GM12878 (cell line): ENCODE results near the gene CAPZB. TPM values are rescaled to one million over a fixed set of nuclear protein-coding genes. Genes with fewer than 3 reads are reported as not detected.

Experiments
- ATAC-seq: fragments of 200-7000 bp; cut with Tn5 transposase; 3 replicates; pipeline ENCODE4 v1.9.1; 2020; ENCODE audit warnings: mild to moderate bottlenecking, moderate library complexity
- BruUV-seq: library from RNA; stranded (reverse); fragments of 400-500 nt; replicated peaks from 2 replicates; lab custom pipeline; 2021; lab: Mats Ljungman, UMichigan
- CTCF ChIA-PET: fragments of 300-600 bp; sonication (Branson Sonifier 250); formaldehyde crosslinking; extraction: SDS; loops from one replicate; lab custom pipeline; 2021; ENCODE audit warnings: inconsistent platforms; lab: Yijun Ruan, JAX
- POLR2A ChIA-PET: fragments of 350-600 bp; formaldehyde crosslinking; extraction: SDS; loops from one replicate; lab custom pipeline; 2021; ENCODE audit warnings: inconsistent platforms; lab: Charles Lee
- RAD21 ChIA-PET: fragments of 300-600 bp; sonication (Branson Sonifier 250); formaldehyde crosslinking; loops from one replicate; lab custom pipeline; 2023; ENCODE audit warnings: antibody characterized with exemption; ENCODE audit not compliant: unreplicated experiment; lab: Charles Lee
- SMC1A ChIA-PET: fragments of 300-600 bp; sonication (Branson Sonifier 250); formaldehyde crosslinking; loops from one replicate; lab custom pipeline; 2023; ENCODE audit not compliant: unreplicated experiment, uncharacterized antibody; lab: Charles Lee
- DNase-seq: peaks from one replicate; pipeline ENCODE4 v3.0.0-alpha.2; 2011; ENCODE audit warnings: low read depth, low spot score
- FAIRE-seq: peaks from 3 replicates; lab custom pipeline; 2011; peaks lifted over from hg19 to GRCh38; lab: Jason Lieb, UNC
- H2AFZ ChIP-seq: 2 replicates; pipeline ENCODE4 v1.6.0; 2011; ENCODE audit warnings: low read depth, low read length, control low read depth; ENCODE audit not compliant: control insufficient read depth
- H3K27ac ChIP-seq: 2 replicates; pipeline ENCODE4 v1.5.1; 2011; ENCODE audit warnings: control low read depth; ENCODE audit not compliant: control insufficient read depth, insufficient read depth
- H3K27me3 ChIP-seq, 2 experiments: replicated peaks in 1 of 2; 2 replicates each; pipeline versions ENCODE4 v1.6.0 to v1.6.1; 2011; ENCODE audit warnings: low read length in 1 of 2; ENCODE audit not compliant: control insufficient read depth in 2 of 2, insufficient read depth in 2 of 2
- H3K36me3 ChIP-seq, 2 experiments: 2 replicates each; pipeline ENCODE4 v1.5.1; 2011; ENCODE audit warnings: low read length in 1 of 2; ENCODE audit not compliant: control insufficient read depth in 2 of 2, insufficient read depth in 2 of 2
- H3K4me1 ChIP-seq: 2 replicates; pipeline ENCODE4 v1.6.1; 2011; ENCODE audit warnings: mild to moderate bottlenecking, low read length, moderate library complexity, mixed read lengths; ENCODE audit not compliant: control insufficient read depth, insufficient read depth
- H3K4me2 ChIP-seq: 2 replicates; pipeline ENCODE4 v1.6.0; 2011; ENCODE audit warnings: control low read depth; ENCODE audit not compliant: control insufficient read depth, insufficient read depth
- H3K4me3 ChIP-seq: fragments of 200-600 bp; sonication (generic); 2 replicates; pipeline ENCODE4 v1.5.1; 2016
- H3K79me2 ChIP-seq: 2 replicates; pipeline ENCODE4 v1.6.0; 2011; ENCODE audit warnings: low read length; ENCODE audit not compliant: control insufficient read depth, insufficient read depth
- H3K9ac ChIP-seq: 2 replicates; pipeline ENCODE4 v1.8.0; 2011; ENCODE audit warnings: low read length, control low read depth, mixed read lengths; ENCODE audit not compliant: control insufficient read depth, insufficient read depth
- H3K9me3 ChIP-seq: replicated peaks from 3 replicates; pipeline ENCODE4 v1.5.1; 2011; ENCODE audit warnings: mild to moderate bottlenecking, low read length; ENCODE audit not compliant: control insufficient read depth, insufficient read depth
- H4K20me1 ChIP-seq: 2 replicates; pipeline ENCODE4 v1.6.0; 2011; ENCODE audit not compliant: control insufficient read depth, insufficient read depth
- ASH2L ChIP-seq: fragments of 300-600, 200-600 bp; sonication (generic); IDR thresholded peaks from 2 replicates; pipeline ENCODE4 v1.6.1; 2017; ENCODE audit warnings: low read depth, mild to moderate bottlenecking, borderline replicate concordance
- CBFB ChIP-seq: IDR thresholded peaks from 2 replicates; pipeline ENCODE4 v1.6.1; 2016; ENCODE audit warnings: antibody characterized with exemption, low read depth
- LARP7 ChIP-seq: fragments of 450-650 bp; IDR thresholded peaks from 2 replicates; pipeline ENCODE4 v1.6.1; 2017; ENCODE audit warnings: mild to moderate bottlenecking
- MEF2A ChIP-seq: IDR thresholded peaks from 2 replicates; pipeline ENCODE4 v1.6.1; 2011; ENCODE audit warnings: low read depth, mild to moderate bottlenecking, low read length, moderate library complexity; ENCODE audit not compliant: insufficient read depth
- POLR2A ChIP-seq: IDR thresholded peaks from 2 replicates; pipeline ENCODE4 v1.6.1; 2011; ENCODE audit warnings: low read depth, mild to moderate bottlenecking, low read length
- SMC3 ChIP-seq: IDR thresholded peaks from 2 replicates; pipeline ENCODE4 v1.6.1; 2011; ENCODE audit warnings: low read length, improper control_type of control experiment, borderline replicate concordance
- SUZ12 ChIP-seq: fragments of 200-600 bp; sonication (generic); IDR thresholded peaks from one replicate; pipeline ENCODE4 v1.6.1; 2018; ENCODE audit warnings: antibody characterized with exemption, mild to moderate bottlenecking; ENCODE audit not compliant: unreplicated experiment
- TCF12 ChIP-seq: IDR thresholded peaks from 2 replicates; pipeline ENCODE4 v1.6.1; 2011; ENCODE audit warnings: low read depth, mild to moderate bottlenecking, low read length
- WGBS: methylation state at CpG from one replicate; pipeline ENCODE4 v1.1.6; 2016; ENCODE audit warnings: low lambda C conversion rate; ENCODE audit not compliant: insufficient replicate concordance, insufficient coverage; ENCODE audit errors: missing lambda C conversion rate; 5-methylcytosine and 5-hydroxymethylcytosine counted together
- in situ Hi-C: fragments of 300-500 bp; cut with MboI; formaldehyde crosslinking; loops from 9 replicates; pipeline ENCODE4 v1.14.3; 2018; ENCODE audit warnings: mixed read lengths
- intact Hi-C: fragments of 100-400 bp; cut with micrococcal nuclease; formaldehyde crosslinking; loops from one replicate; pipeline ENCODE4 v1.14.2; 2022; ENCODE audit not compliant: unreplicated experiment
- polyA plus RNA-seq, 11 experiments: library from polyadenylated mRNA; depleted of rRNA in 4 of 11; unstranded in 6 of 11; stranded (reverse) in 5 of 11; fragments of >200 nt; fragmentation: Nextera tagmentation in 4 of 11; fragmentation: Illumina TruSeq in 1 of 11; extraction: Ambion mirVana in 4 of 11; extraction: Trizol in 1 of 11; gene quantifications; 1 replicate in 1 of 11; 2 replicates in 10 of 11; pipeline versions ENCODE4 v1.2.1 to v1.2.3, GENCODE V29; 2011 to 2016; ENCODE audit warnings: inconsistent platforms in 2 of 11, missing spikeins in 2 of 11, low read depth in 1 of 11
- total RNA-seq, 4 experiments: library from RNA; depleted of rRNA in 3 of 4; stranded (reverse); fragments of >200 nt in 3 of 4; fragmentation: Illumina TruSeq in 1 of 4; extraction: Trizol in 1 of 4; gene quantifications; 2 replicates each; pipeline versions ENCODE4 v1.2.1 to v1.2.3, GENCODE V29; 2013 to 2021

The CAPZB gene
- total and polyA plus RNA-seq, 10 of the 15 experiments (the other 5 are each of a cell fraction or from before 2014, with no cell fraction given): 104 to 454 (median 213) TPM

- TF ChIP-seq SUZ12 (no peak), MEF2A (no peak), CBFB (no peak)
These were observed 24.2 kb downstream of the CAPZB start (continued) for GRCh38 chr1:19461220-19461554.

- ChIA-PET CTCF (interaction anchor here (0.9 to 1.0 kb wide), 2 partner anchors 9 to 68 kb away, joined by 3 read pairs; no protein-coding TSS in a partner anchor), SMC1A (interaction anchor here (0.8 to 4.2 kb wide), 4 partner anchors 17 to 249 kb away, joined by 3 to 22 read pairs (median 3); no protein-coding TSS in a partner anchor), RAD21 (interaction anchor here (0.6 to 1.5 kb wide), 5 partner anchors 9 to 66 kb away, joined by 3 to 7 read pairs (median 3); no protein-coding TSS in a partner anchor), POLR2A (interaction anchor here (0.6 to 1.5 kb wide), 5 partner anchors 8 to 16 kb away, joined by 3 to 7 read pairs (median 4); no protein-coding TSS in a partner anchor)
- no peak overlapping the region for H3K9ac ChIP-seq
- no peak for ATAC-seq
- DNase-seq: no peak
- WGBS: 78% methylated on average over 10 of the region's 12 CpGs
- no peaks in the 10 kb centered on the region for H3K9me3 ChIP-seq
- H3K27me3 ChIP-seq: no peaks in the 10 kb centered on the region
- H3K4me2 ChIP-seq: peak overlapping the region; percentile 44; the same call in 1 of the 2 replicates
- no peak overlapping the region; the same call in 1 of the 2 replicates for H3K27ac ChIP-seq
- TF ChIP-seq ASH2L (no peak), SMC3 (no peak), POLR2A (0 out of 2 replicates have a peak, but pooled peaks have one; percentile 22), LARP7 (no peak), TCF12 (no peak)
- H3K4me1 ChIP-seq: peaks cover 57% of the 10 kb centered on the region
- in situ Hi-C loops (no loop called here), intact Hi-C loops (no loop called here)
- H4K20me1 ChIP-seq: peaks cover 7% of the 10 kb centered on the region; the same call in 1 of the 2 replicates
- BruUV-seq: no TSS peak
- H2AFZ ChIP-seq: no peak overlapping the region
- H3K36me3 ChIP-seq: peaks cover 2 to 7% of the 10 kb centered on the region in 2 experiments; a peak in 3 of 4 replicates
- peaks cover 88% of the 10 kb centered on the region for H3K79me2 ChIP-seq
- H3K4me3 ChIP-seq: no peak overlapping the region
- no peak for FAIRE-seq
These were observed 24.7 kb downstream of the CAPZB start for GRCh38 chr1:19460535-19461219.
